H1 (cell line): ENCODE data around the gene ABHD12B. TPM values are rescaled to one million over a fixed set of nuclear protein-coding genes. Genes with fewer than 3 reads are reported as not detected.

Source experiments
- ASH2L ChIP-seq: fragments of 200-600, 300-600 bp; sonication (generic); IDR thresholded peaks from one replicate; pipeline ENCODE4 v1.7.1; 2017; ENCODE audit warnings: low read length
- CEBPB ChIP-seq: IDR thresholded peaks from 2 replicates; pipeline ENCODE4 v1.6.1; 2012; ENCODE audit warnings: low read depth, low read length
- KDM1A ChIP-seq: fragments of 200-600, 300-600 bp; sonication (generic); IDR thresholded peaks from 2 replicates; pipeline ENCODE4 v1.7.1; 2016; ENCODE audit warnings: mild to moderate bottlenecking, low read length, borderline replicate concordance
- TEAD4 ChIP-seq: IDR thresholded peaks from 2 replicates; pipeline ENCODE4 v1.6.1; 2012; ENCODE audit warnings: low read depth, low read length, inconsistent platforms, mixed read lengths
- polyA plus RNA-seq, 7 experiments: library from polyadenylated mRNA; depleted of rRNA in 3 of 7; stranded (reverse) in 5 of 7; unstranded in 2 of 7; fragments of >200 nt in 5 of 7; fragments of 200-250 nt in 2 of 7; gene quantifications; 1 replicate in 5 of 7; 2 replicates in 1 of 7; 4 replicates in 1 of 7; pipeline versions ENCODE4 v1.2.1 to v1.2.3, GENCODE V29; 2011 to 2013; ENCODE audit warnings: missing spikeins in 2 of 7, mixed read lengths in 2 of 7
- total RNA-seq: library from RNA; stranded (reverse); fragmentation: NEBNext Ultra II Directional; extraction: Animal tissue kit (Norgen Biotek cat#: 25700); gene quantifications from 2 replicates; pipeline ENCODE4 v1.2.1, GENCODE V29; 2021

Gene ABHD12B
- total and polyA plus RNA-seq, 2 of the 8 experiments (the other 6 are each of a cell fraction or from before 2014, with no cell fraction given) = 4.0 to 102 TPM

DNA sequence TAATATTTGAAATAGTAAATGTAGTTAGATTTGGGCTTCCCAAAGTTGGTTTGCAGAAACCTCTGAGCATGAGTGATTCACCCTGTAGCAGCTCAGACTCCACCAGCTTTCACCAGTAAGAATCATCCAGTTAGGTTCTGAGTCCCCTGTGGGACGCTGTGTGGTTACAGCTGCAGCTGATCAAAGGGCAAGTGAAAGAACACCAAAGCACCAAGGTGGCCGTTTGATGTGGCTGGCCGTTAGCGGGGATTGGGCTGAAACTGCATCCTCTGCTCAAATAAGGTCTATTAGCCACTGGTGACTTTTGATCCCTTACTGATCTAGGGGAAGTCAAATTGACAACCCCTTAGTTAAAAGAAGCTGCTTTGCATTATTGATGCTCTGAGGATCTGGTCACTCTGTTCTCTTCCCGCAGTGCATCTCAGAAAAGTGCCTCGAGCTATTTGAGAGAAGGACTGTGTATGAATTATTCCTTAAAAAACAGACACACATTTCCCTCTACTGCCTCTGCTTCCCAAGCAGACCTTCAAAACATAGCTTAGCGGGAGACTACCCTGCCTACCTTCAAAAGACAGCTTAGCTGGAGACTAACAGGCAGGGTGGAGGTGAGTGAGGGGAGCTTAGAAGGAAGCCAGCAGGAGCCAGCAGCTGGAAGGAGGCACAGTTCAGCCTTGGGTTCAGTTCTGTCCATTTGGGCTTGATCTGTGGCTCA, 3.7 kb downstream of the ABHD12B start (continued):
- TF ChIP-seq CEBPB (no peak), ASH2L (no peak), TEAD4 (no peak), KDM1A (no peak)
